Activated CD4-positive, alpha-beta T cell treated with anti-CD3 and anti-CD28 coated beads, Interleukin-2, amount 50 U/mL, for 24 hours (primary cell): Measurements from ENCODE around the gene HERC6.
"Not testable (repeated sequence)": the region's sequence is repeated elsewhere in the genome, so short reads cannot be mapped to it uniquely, and the experiment has no call there.

Experiments
- DNase-seq, 2 donors: peaks; one replicate each; pipeline ENCODE4 v3.0.0-alpha.2; 2020; ENCODE audit warnings: low read depth in 1 of 2, low spot score in 1 of 2

HERC6 gene

DNA sequence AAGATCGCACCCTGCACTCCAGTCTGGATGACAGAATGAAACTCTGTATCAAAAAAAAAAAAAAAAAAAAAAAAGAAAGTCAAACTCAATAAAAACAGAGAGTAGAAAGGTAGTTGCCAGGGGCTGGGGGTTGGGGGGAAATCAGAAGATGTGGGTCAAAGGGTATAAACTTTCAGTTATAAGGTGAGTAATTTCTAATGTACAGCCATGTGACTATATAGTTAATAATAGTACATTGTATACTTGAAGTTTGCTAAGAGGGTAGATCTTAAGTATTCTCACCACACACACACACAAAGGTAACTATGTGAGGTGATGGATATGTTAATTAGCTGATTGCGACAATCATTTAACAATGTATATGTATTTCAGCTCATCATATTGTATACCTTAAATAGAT is 11.5 kb downstream of the HERC6 start:
- DNase-seq, result no peak

DNA sequence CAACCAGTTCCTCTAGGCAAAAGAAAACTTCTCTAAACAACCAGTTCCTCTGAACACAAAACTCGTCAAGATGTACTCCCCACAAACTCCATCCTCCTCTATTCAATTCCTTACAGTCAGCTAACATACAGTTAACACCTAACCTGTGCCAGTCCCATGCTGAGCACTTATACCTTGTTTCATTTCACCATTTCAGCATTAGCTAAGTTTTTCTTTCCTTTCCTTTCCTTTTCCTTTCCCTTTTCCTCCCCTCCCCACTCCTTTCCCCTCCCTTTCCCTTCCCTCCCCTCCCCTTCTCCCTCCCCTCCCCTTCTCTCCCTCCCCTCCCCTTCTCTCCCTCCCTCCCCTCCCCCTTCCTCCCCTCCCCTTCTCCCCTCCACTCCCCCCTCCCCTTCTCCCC is 13.1 kb downstream of the HERC6 start:
- DNase-seq, result no peak

DNA sequence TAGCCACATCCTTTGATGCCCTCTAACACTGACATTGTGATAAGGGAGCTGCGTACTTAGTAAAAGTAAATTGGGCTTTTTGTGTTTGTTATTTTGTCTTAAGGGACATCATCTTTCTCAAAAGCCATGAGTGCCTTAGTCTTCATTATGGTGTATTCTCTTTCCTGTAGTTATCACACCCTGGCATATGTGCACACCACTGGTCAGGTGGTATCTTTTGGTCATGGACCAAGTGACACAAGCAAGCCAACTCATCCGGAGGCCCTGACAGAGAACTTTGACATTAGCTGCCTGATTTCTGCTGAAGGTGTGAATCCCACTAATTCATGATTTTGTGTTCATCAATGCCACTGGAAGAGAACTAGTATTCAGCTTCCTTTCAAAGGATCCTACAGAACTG is 18.0 kb downstream of the HERC6 start:
- no peak for DNase-seq

DNA sequence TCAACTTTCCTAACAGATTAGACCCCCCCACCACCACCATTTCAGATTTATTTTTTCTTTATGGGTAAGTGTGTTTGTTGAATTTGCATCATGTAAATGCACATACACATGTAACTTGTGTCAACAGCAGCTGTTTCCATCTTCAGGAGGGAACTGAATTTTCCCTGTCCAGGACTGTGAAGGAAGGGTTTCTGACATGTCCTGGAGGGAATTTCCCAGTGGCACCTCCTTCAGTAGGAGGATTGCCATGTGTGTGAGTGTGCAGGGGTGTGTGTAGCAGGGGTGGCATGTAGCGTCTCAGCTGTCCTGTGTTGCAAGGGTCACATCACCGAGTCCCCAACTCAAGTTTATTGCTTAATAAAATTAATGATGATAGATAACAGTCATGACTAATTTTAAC is 19.7 kb downstream of the HERC6 start:
- no peak for DNase-seq

GRCh38 chr4:88409206-88409605 is 30.6 kb downstream of the HERC6 start:
- DNase-seq, result no peak

DNA sequence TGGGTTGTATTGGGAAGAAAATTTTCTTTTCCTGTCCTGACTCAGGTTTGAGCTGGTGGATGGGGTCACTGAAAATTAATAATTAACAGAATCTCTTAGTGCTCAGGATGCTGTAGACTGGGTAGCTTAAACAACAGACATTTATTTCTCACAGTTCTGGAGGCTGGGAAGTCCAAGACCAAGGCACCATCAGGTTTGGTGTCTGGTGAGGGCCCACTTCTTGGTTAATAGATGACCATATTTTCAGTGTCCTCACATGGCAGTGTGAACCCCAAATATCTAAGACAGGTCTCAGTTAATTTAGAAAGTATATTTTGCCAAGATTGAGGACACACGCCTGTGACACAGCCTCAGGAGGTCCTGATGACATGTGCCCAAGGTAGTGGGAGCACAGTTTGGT is 31.1 kb downstream of the HERC6 start:
- no peak for DNase-seq

DNA sequence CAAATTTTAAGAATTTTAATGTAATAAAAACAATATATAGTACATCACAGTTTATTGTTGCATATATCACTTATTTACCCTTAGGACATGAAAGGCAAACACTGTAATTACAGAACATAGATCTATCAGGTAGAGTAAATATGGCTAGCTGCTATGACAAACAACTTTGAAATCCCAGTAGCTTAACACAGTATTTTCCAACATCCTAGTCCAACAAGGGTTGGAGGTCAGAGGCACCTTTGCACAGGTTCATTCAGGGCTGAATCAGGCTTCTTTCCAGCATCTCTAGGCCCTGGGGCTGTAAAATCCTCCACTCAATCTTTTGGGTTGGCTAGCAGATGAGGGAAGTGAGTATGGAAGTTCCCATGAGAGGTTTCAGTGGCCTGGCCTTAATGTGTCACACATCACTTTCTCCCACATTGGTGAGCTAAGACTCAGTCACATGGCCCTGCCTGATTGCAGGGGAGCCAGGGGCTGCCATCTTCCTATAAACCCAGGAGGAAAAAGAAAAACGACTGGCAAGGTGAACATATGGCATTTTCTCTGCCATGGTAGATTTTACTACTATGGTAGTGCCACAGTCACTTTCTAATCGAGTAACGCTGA is 32.9 kb downstream of the HERC6 start:
- no peak for DNase-seq

- no peak for DNase-seq
Observed at GRCh38 chr4:88413801-88414200, 35.1 kb downstream of the HERC6 start.

DNA sequence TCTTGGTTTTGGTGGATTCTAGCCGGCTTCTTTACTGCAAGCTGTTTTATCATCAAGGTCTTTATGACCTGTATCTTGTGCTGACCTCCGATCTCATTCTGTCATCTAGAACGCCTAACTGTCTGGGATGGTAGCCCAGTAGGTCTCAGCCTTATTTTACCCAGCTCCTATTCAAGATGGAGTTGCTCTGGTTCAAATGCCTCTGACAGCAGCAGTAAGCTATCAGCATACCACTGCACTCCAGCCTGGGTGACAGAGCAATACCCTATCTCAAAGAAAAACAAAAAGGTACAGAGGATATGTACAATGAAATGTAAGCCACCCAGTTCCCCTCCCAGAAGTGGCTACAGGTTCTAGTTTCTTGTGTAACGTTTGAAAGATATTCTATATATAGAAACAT is 36.1 kb downstream of the HERC6 start:
- no peak for DNase-seq

- DNase-seq, result no peak
Observed at GRCh38 chr4:88415982-88416381, 37.3 kb downstream of the HERC6 start.

- DNase-seq, result no peak
Observed at GRCh38 chr4:88418411-88418810, 39.8 kb downstream of the HERC6 start.

DNA sequence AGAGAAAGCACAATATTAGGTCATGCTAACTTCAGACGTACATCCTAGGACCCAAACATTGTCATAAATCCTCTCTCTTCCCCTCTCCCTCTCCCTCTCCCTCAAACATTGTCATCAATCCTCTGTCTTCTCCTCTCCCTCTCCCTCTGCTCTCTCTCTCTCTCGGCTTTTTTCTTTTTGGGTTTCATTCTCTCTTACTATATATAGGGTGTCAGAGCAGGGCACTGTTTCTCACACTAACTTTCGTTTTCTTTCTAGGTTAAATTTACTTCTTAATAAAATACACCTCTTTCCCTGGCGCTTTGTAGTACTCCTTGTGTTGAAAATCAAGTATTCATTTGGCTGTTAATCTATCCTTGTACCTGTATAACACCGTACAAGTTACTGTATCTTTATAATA is 41.2 kb downstream of the HERC6 start:
- DNase-seq, result no peak

- DNase-seq, result no peak
Observed at GRCh38 chr4:88420844-88421243, 42.2 kb downstream of the HERC6 start.

DNA sequence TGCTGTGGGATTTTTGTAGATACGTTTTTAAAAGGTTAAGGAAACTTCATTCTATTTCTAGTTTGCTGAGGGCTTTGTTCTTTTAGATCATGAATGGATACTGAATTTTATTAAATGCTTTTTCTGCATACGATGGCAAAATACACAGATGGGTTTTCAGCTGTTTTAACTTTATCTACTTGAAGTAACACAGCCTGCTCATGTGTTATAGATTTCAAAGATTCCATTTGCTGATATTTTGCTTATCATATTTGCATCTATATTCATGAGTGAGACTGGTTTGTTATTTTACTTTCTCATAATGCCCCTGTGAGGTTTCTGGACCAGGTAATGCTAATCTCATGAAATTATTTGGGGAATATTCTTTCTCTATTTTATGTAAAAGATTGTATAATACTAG is 43.8 kb downstream of the HERC6 start:
- DNase-seq, result no peak

GRCh38 chr4:88429401-88429800 is 50.7 kb downstream of the HERC6 start:
- DNase-seq, result no peak

GRCh38 chr4:88435987-88436693 is 57.5 kb downstream of the HERC6 start:
- no peak for DNase-seq

GRCh38 chr4:88437873-88438272 is 59.2 kb downstream of the HERC6 start:
- not testable (repeated sequence) for DNase-seq

GRCh38 chr4:88439161-88439760 is 60.6 kb downstream of the HERC6 start:
- DNase-seq, result no peak

GRCh38 chr4:88440146-88440545 is 61.5 kb downstream of the HERC6 start:
- DNase-seq, result no peak

GRCh38 chr4:88441696-88442095 is 63.0 kb downstream of the HERC6 start:
- DNase-seq, result no peak

GRCh38 chr4:88442689-88443191 is 64.1 kb downstream of the HERC6 start:
- DNase-seq, result no peak

GRCh38 chr4:88443486-88443885 is 64.8 kb downstream of the HERC6 start:
- no peak for DNase-seq

GRCh38 chr4:88445252-88445651 is 66.6 kb downstream of the HERC6 start:
- DNase-seq, result no peak
